ENCODE measurements around the gene JCHAIN. TPM values are rescaled to one million over a fixed set of nuclear protein-coding genes. Genes with fewer than 3 reads are reported as not detected.

Gene JCHAIN
- total and polyA plus RNA-seq, 2 of the 13 experiments (the other 11 are each of a cell fraction or from before 2014, with no cell fraction given): not detected

- TF ChIP-seq HIVEP1 (CRISPR knock-in tag; IDR thresholded peaks at IDR 0.05): no peak; the same call in 1 of the 2 replicates
- no peak for TF ChIP-seq TMF1 (CRISPR knock-in tag; IDR thresholded peaks at IDR 0.05; ENCODE audit: low read depth)
- peak; percentile 84; the same call in 1 of the 2 replicates for TF ChIP-seq ZNF343 (CRISPR knock-in tag; IDR thresholded peaks at IDR 0.05)
- TF ChIP-seq HMG20A (CRISPR knock-in tag; IDR thresholded peaks at IDR 0.05; ENCODE audit: borderline replicate concordance): no peak
- TF ChIP-seq ATM (IDR thresholded peaks at IDR 0.05; ENCODE audit: borderline replicate concordance): no peak
- TF ChIP-seq RAD21 (CRISPR knock-in tag; IDR thresholded peaks at IDR 0.05): peak; percentile 12; the same call in 1 of the 2 replicates
- no peak for TF ChIP-seq ZNF597 (CRISPR knock-in tag; IDR thresholded peaks at IDR 0.05)
- TF ChIP-seq MEIS2 (CRISPR knock-in tag; IDR thresholded peaks at IDR 0.05): no peak
- TF ChIP-seq HMG20B (CRISPR knock-in tag; conservative IDR thresholded peaks at IDR 0.05): no peak
- TF ChIP-seq ZSCAN25 (CRISPR knock-in tag; IDR thresholded peaks at IDR 0.05): no peak
- TF ChIP-seq HNF4G (IDR thresholded peaks at IDR 0.05; ENCODE audit: borderline replicate concordance, low read depth, low read length): peak; percentile 38; the same call in 1 of the 2 replicates
- TF ChIP-seq HNF4G (CRISPR knock-in tag; IDR thresholded peaks at IDR 0.05; ENCODE audit: borderline replicate concordance, low read depth): no peak
- no peak for TF ChIP-seq ZNF850 (CRISPR knock-in tag; conservative IDR thresholded peaks at IDR 0.05)
- no peak for TF ChIP-seq CENPX (CRISPR knock-in tag; IDR thresholded peaks at IDR 0.05)
- no peak; the same call in 2 of the 3 replicates for TF ChIP-seq MXI1 (IDR thresholded peaks at IDR 0.05; ENCODE audit: borderline replicate concordance, low read depth, low read length)
- TF ChIP-seq ZNF350 (CRISPR knock-in tag; IDR thresholded peaks at IDR 0.05; ENCODE audit: borderline replicate concordance, low read depth): peak; percentile 61; the same call in 1 of the 2 replicates
- TF ChIP-seq HMGXB4 (CRISPR knock-in tag; IDR thresholded peaks at IDR 0.05; ENCODE audit: borderline replicate concordance in 1 of 2, low read depth in 1 of 2): peak; percentile 90 to 91
- TF ChIP-seq ZNF710 (CRISPR knock-in tag; IDR thresholded peaks at IDR 0.05; ENCODE audit: borderline replicate concordance): 0 out of 2 replicates have a peak, but pooled peaks have one; percentile 48
- no peak for TF ChIP-seq RBAK (CRISPR knock-in tag; IDR thresholded peaks at IDR 0.05)
- TF ChIP-seq ZBTB42 (CRISPR knock-in tag; IDR thresholded peaks at IDR 0.05): no peak
- TF ChIP-seq ZHX1 (CRISPR knock-in tag; IDR thresholded peaks at IDR 0.05; ENCODE audit: low read depth): 0 out of 2 replicates have a peak, but pooled peaks have one; percentile 16
- TF ChIP-seq ZNF672 (CRISPR knock-in tag; IDR thresholded peaks at IDR 0.05): no peak
- TF ChIP-seq MXD4 (CRISPR knock-in tag; IDR thresholded peaks at IDR 0.05): no peak
These were observed 38.1 kb upstream of the JCHAIN start (continued) for GRCh38 chr4:70704215-70704930.
